Small intestine (tissue), 7 donors: Measurements from ENCODE around the gene ASL. TPM values are rescaled to one million over a fixed set of nuclear protein-coding genes. Genes with fewer than 3 reads are reported as not detected.

ENCODE experiments used
- DNase-seq, 2 donors: peaks; one replicate each; pipeline versions ENCODE4 v3.0.0 to v3.0.0-alpha.2; 2013
- FAIRE-seq: peaks from 2 replicates; lab custom pipeline; 2012; peaks lifted over from hg19 to GRCh38; lab: Jason Lieb, UNC
- H3K27ac ChIP-seq, 3 donors: one replicate each; pipeline ENCODE4 v1.5.1; 2013; ENCODE audit warnings: low read length in 2 of 3, mild to moderate bottlenecking in 2 of 3, control low read depth in 1 of 3, inconsistent platforms in 1 of 3, low read depth in 1 of 3, moderate library complexity in 1 of 3
- H3K27me3 ChIP-seq, 3 donors: one replicate each; pipeline ENCODE4 v1.6.1; 2013; ENCODE audit warnings: low read length in 3 of 3, inconsistent platforms in 1 of 3; ENCODE audit not compliant: control insufficient read depth in 3 of 3, insufficient read depth in 3 of 3
- H3K36me3 ChIP-seq, 3 donors: one replicate each; pipeline ENCODE4 v1.6.1; 2013; ENCODE audit warnings: low read length in 3 of 3, inconsistent platforms in 1 of 3, low read depth in 1 of 3, mild to moderate bottlenecking in 1 of 3, moderate library complexity in 1 of 3; ENCODE audit not compliant: control insufficient read depth in 3 of 3, insufficient read depth in 2 of 3
- H3K4me1 ChIP-seq, 3 donors: one replicate each; pipeline ENCODE4 v1.6.1; 2013; ENCODE audit warnings: low read length in 2 of 3, inconsistent platforms in 1 of 3, low read depth in 1 of 3, mild to moderate bottlenecking in 1 of 3, moderate library complexity in 1 of 3; ENCODE audit not compliant: control insufficient read depth in 3 of 3, insufficient read depth in 2 of 3
- H3K4me3 ChIP-seq, 3 donors: one replicate each; pipeline ENCODE4 v1.5.1; 2013; ENCODE audit warnings: low read length in 3 of 3, control low read depth in 1 of 3, inconsistent platforms in 1 of 3, low read depth in 1 of 3, mild to moderate bottlenecking in 1 of 3, moderate library complexity in 1 of 3
- H3K9me3 ChIP-seq, 2 donors: one replicate each; pipeline ENCODE4 v1.6.1; 2013; ENCODE audit warnings: low read depth in 1 of 2, low read length in 1 of 2; ENCODE audit not compliant: control insufficient read depth in 2 of 2, insufficient read depth in 1 of 2
- WGBS, 3 donors: extraction: QIAGEN DNeasy Blood & Tissue Kit; methylation state at CpG; one replicate each; pipeline ENCODE4 v1.1.7; 2013; 5-methylcytosine and 5-hydroxymethylcytosine counted together
- polyA plus RNA-seq, 4 donors: library from polyadenylated mRNA; stranded (reverse) in 3 of 4; unstranded in 1 of 4; fragments of 200-250 nt in 3 of 4; fragments of 120-200 nt in 1 of 4; gene quantifications; one replicate each; pipeline versions ENCODE4 v1.2.1 to v1.2.3, GENCODE V29; 2013
- donor health status: healthy with polysubstance abuse.
- donor health status: control.
- donor health status: control.
- donor health status: Bipolar disorder and iron deficiency.
- donor health status: healthy.

The ASL gene
- polyA plus RNA-seq, 4 donors = 115 to 158 (median 148) TPM

- no peak overlapping the region for H3K4me3 ChIP-seq
- no peaks in the 10 kb centered on the region for H3K27me3 ChIP-seq
- H3K4me1 ChIP-seq = peaks cover 0 to 4% (median 0%) of the 10 kb centered on the region in 3 donors
- H3K9me3 ChIP-seq = no peaks in the 10 kb centered on the region
- WGBS, 3 donors = 98 to 100% (median 99%) methylated on average over 5 to 6 of the region's 6 CpGs
- H3K36me3 ChIP-seq = peaks cover 6 to 87% (median 7%) of the 10 kb centered on the region in 3 donors
- DNase-seq (no peak), FAIRE-seq (no peak)
- no peak overlapping the region for H3K27ac ChIP-seq
These were observed 6.5 kb downstream of the ASL start for GRCh38 chr7:66082083-66082482.

GRCh38 chr7:66082886-66083415 lies 7.3 kb downstream of the ASL start:
- FAIRE-seq (no peak), DNase-seq (no peak)
- H3K4me3 ChIP-seq = no peak overlapping the region
- 93 to 97% (median 96%) methylated on average over 16 of the region's 16 CpGs for WGBS, 3 donors
- H3K27ac ChIP-seq = no peak overlapping the region
- no peaks in the 10 kb centered on the region for H3K27me3 ChIP-seq
- H3K4me1 ChIP-seq = peaks cover 0 to under 1% (median 0%) of the 10 kb centered on the region in 3 donors
- H3K36me3 ChIP-seq = peaks cover 6 to 90% (median 7%) of the 10 kb centered on the region in 3 donors
- no peaks in the 10 kb centered on the region for H3K9me3 ChIP-seq

- H3K4me1 ChIP-seq = no peaks in the 10 kb centered on the region
- DNase-seq = no peak
- 87 to 97% (median 95%) methylated on average over 2 of the region's 2 CpGs for WGBS, 3 donors
- no peaks in the 10 kb centered on the region for H3K27me3 ChIP-seq
- no peak overlapping the region for H3K4me3 ChIP-seq
- H3K36me3 ChIP-seq = peaks cover 6 to 86% (median 7%) of the 10 kb centered on the region in 3 donors
- no peak overlapping the region for H3K27ac ChIP-seq
- no peak for FAIRE-seq
- no peaks in the 10 kb centered on the region for H3K9me3 ChIP-seq
These were observed 8.1 kb downstream of the ASL start for GRCh38 chr7:66083677-66084076.

DNA sequence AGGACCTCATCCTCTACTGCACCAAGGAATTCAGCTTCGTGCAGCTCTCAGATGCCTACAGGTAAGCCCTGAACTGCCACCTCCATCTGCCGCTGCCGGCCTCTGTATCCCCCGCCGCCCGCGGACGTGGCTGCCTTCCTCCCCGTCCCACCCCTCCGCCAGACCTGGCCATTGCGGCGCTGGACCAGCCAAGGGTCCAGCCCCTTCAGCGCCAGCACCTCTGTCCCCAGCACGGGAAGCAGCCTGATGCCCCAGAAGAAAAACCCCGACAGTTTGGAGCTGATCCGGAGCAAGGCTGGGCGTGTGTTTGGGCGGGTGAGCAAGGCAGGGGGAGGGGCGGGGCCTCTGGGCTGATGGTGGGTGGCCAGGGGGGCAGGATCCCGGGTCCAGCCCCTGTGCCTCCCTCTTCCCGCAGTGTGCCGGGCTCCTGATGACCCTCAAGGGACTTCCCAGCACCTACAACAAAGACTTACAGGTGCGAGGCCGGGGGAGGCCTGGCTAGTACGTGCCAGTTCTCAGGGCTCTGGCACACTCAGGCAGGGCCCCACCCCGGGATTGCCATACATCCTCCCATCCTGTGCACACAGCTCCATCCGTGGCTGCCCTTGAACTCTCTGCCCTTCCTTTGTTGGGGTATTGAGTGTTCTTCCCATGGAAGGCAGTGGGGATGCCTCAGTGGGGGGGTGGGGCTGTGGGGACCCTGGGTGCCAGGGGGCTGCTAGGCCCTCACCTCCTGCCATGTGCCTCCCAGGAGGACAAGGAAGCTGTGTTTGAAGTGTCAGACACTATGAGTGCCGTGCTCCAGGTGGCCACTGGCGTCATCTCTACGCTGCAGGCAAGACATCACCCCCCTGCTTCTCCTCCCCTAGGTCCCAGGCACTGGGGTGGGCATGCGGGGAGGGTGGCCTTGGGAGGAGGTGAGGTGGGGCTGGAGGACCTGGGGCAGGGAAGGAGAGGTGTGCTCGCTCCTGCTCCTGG lies 13.5 kb downstream of the ASL start:
- DNase-seq (no peak), FAIRE-seq (no peak)
- H3K4me3 ChIP-seq = no peak overlapping the region
- no peaks in the 10 kb centered on the region for H3K27me3 ChIP-seq
- H3K4me1 ChIP-seq = no peaks in the 10 kb centered on the region
- H3K9me3 ChIP-seq = no peaks in the 10 kb centered on the region
- H3K27ac ChIP-seq = no peak overlapping the region
- 84 to 86% (median 86%) methylated on average over 31 to 32 of the region's 32 CpGs for WGBS, 3 donors
- peaks cover 3 to 81% (median 7%) of the 10 kb centered on the region in 3 donors for H3K36me3 ChIP-seq

GRCh38 chr7:66092654-66093053 lies 17.0 kb downstream of the ASL start:
- H3K27ac ChIP-seq = no peak overlapping the region
- FAIRE-seq (no peak), DNase-seq (no peak)
- H3K4me3 ChIP-seq = no peak overlapping the region
- no peaks in the 10 kb centered on the region for H3K9me3 ChIP-seq
- H3K36me3 ChIP-seq = peaks cover 2 to 67% (median 3%) of the 10 kb centered on the region in 3 donors
- no peaks in the 10 kb centered on the region for H3K27me3 ChIP-seq
- no peaks in the 10 kb centered on the region for H3K4me1 ChIP-seq
- 94 to 96% (median 95%) methylated on average over 19 of the region's 19 CpGs for WGBS, 3 donors

DNA sequence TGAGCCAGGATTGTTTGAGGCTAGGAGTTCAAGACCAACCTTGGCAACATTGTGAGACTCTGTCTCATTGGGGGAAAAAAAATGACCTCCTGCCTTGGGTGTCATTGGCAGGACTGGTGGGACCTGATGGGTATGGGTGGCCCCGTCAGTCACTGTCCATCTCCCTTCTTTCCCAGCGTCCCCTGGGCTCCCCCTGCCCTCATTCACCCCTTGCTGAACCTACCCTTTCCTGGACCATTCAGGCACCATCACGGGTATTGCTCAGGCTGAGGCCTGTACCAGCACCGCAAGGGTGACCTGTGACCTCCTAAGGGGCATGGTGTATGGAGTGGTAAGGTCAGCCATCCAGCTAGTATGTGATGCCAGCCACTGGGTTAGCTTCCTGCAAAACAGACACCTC lies 19.4 kb downstream of the ASL start:
- H3K4me1 ChIP-seq = peaks cover 0 to 2% (median 0%) of the 10 kb centered on the region in 3 donors
- no peak for DNase-seq
- H3K36me3 ChIP-seq = peaks cover 0 to 47% (median 2%) of the 10 kb centered on the region in 3 donors
- H3K4me3 ChIP-seq = no peak overlapping the region
- WGBS, 3 donors = 93 to 98% (median 95%) methylated on average over 3 to 4 of the region's 4 CpGs
- H3K9me3 ChIP-seq = no peaks in the 10 kb centered on the region
- no peak overlapping the region for H3K27ac ChIP-seq
- H3K27me3 ChIP-seq = no peaks in the 10 kb centered on the region
- FAIRE-seq = no peak

- peaks cover 0 to 16% (median 0%) of the 10 kb centered on the region in 3 donors for H3K36me3 ChIP-seq
- no CpG with 5 or more reads among the region's 2 CpGs for WGBS, 3 donors
- H3K27me3 ChIP-seq = no peaks in the 10 kb centered on the region
- H3K9me3 ChIP-seq = no peaks in the 10 kb centered on the region
- FAIRE-seq = no peak
- DNase-seq = no peak
- H3K4me1 ChIP-seq = peaks cover 0 to 2% (median 0%) of the 10 kb centered on the region in 3 donors
- H3K27ac ChIP-seq = peak overlapping the region; percentile 85 to 93 (median 86)
- no peak overlapping the region for H3K4me3 ChIP-seq
These were observed 23.6 kb downstream of the ASL start for GRCh38 chr7:66099232-66099550.

GRCh38 chr7:66099551-66100407 lies 24.2 kb downstream of the ASL start:
- FAIRE-seq (no peak), DNase-seq (peak; percentile 90 to 95)
- Histone ChIP-seq H3K27ac (peak overlapping the region; percentile 85 to 93 (median 86)), H3K36me3 (peaks cover 0 to 12% (median 0%) of the 10 kb centered on the region in 3 donors), H3K27me3 (no peaks in the 10 kb centered on the region), H3K4me3 (peak overlapping the region in 2 of 3 donors; percentile 35 to 51), H3K9me3 (no peaks in the 10 kb centered on the region), H3K4me1 (peaks cover 0 to 2% (median 0%) of the 10 kb centered on the region in 3 donors)
- 0 to 3% (median 2%) methylated on average over 15 of the region's 15 CpGs for WGBS, 3 donors
